Peyer's patch (tissue), 4 donors: ENCODE measurements around the gene KRT9.

Experiments
- POLR2A ChIP-seq, 2 donors: fragments of 450-650 bp; IDR thresholded peaks; one replicate each; pipeline ENCODE4 v1.5.1; 2017; ENCODE audit warnings: antibody characterized with exemption in 2 of 2, mild to moderate bottlenecking in 2 of 2, moderate library complexity in 2 of 2
- TF ChIP-seq, protein P1 (sequence below), 6 experiments: fragments of 450-650 bp in 4 of 6; fragments of 200-600 bp in 2 of 6; sonication (generic) in 1 of 6; IDR thresholded peaks; one replicate each; pipeline ENCODE4 v1.5.1; 2017 to 2019; ENCODE audit warnings: antibody characterized with exemption in 6 of 6, mild to moderate bottlenecking in 3 of 6, moderate library complexity in 1 of 6

DNA sequence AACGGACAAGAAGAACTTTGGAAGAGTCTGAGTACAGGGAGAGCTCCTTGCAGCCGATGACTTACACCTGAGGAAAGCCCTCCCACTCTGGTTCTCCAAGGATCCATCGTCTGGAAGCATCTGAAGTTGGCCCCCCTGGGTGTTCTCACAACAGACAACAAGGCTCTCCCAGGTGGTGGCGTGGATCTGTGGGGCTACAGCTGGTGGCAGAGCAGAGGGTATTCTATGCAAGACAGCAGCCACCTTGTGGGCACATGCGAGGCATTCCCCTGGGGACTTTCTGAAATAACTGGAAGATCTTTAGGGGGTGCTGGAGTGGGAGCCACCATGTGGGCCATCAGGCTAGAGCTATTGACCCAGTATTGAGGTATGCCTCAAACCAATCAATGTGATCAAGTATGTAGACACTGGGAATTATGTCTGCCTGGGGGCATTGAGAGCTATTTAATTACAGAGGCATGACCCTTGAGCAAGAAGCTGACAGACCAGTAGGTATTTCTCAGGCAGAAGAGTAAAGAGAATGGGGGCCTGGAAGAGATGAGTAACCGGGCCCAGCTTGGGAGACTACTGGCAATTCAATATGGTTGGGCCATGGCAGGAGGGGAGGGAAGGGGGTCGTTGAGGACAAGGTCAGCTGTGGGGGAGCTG is 36.8 kb downstream of the KRT9 start:
- TF ChIP-seq, protein P1, sequence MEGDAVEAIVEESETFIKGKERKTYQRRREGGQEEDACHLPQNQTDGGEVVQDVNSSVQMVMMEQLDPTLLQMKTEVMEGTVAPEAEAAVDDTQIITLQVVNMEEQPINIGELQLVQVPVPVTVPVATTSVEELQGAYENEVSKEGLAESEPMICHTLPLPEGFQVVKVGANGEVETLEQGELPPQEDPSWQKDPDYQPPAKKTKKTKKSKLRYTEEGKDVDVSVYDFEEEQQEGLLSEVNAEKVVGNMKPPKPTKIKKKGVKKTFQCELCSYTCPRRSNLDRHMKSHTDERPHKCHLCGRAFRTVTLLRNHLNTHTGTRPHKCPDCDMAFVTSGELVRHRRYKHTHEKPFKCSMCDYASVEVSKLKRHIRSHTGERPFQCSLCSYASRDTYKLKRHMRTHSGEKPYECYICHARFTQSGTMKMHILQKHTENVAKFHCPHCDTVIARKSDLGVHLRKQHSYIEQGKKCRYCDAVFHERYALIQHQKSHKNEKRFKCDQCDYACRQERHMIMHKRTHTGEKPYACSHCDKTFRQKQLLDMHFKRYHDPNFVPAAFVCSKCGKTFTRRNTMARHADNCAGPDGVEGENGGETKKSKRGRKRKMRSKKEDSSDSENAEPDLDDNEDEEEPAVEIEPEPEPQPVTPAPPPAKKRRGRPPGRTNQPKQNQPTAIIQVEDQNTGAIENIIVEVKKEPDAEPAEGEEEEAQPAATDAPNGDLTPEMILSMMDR (IDR thresholded peaks at IDR 0.05): no peak
- no peak for TF ChIP-seq POLR2A (IDR thresholded peaks at IDR 0.05)
